ENCODE data around the gene ING4. TPM values are rescaled to one million over a fixed set of nuclear protein-coding genes. Genes with fewer than 3 reads are reported as not detected.

ING4 gene
- total and polyA plus RNA-seq, 2 of the 13 experiments (the other 11 are each of a cell fraction or from before 2014, with no cell fraction given), result 14.4 to 32.4 TPM

DNA sequence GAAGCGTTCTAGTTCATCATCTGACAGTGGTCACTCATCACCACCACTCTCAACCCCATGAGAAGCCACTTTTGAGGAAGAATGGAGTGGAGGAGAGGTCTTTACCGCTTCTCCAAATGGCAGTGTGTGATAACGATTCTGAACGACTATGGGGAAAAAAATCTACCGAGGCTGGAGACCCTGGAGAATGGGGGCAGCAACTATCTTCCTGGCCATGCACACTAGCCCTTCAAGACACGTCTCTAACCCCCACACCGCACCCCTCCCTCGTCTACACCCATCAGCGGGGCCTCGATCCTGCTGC is 365 bp downstream of the ING4 start (continued):
- no peak for TF ChIP-seq NPAS2 (CRISPR knock-in tag; IDR thresholded peaks at IDR 0.05; ENCODE audit: borderline replicate concordance)

DNA sequence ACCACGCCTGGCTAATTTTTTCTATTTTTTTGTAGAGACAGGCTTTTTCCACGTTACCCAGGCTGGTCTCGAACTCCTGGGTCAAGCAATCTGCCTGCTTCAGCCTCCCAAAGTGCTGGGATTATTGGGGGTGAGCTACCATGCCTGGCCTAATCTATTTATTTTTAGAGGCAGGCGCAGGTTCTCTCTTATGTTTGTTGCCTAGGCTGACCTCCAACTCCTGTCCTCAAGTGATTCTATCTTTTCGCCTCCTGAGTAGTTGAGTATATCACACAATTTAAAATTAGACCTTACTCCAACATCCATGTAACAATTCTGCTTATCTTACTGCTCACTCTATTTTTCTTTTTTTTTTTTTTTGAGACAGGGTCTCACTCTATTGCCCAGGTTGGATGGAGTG is 8.9 kb downstream of the ING4 start:
- WGBS (ENCODE audit: low lambda C conversion rate), result 94% methylated on average over 5 of the region's 5 CpGs

More for the DNA sequence above, 8.9 kb downstream of the ING4 start:
- no TSS peak for BruUV-seq (replicated peaks)
- FAIRE-seq, result no peak
- Histone ChIP-seq H3K79me2 (ENCODE audit: insufficient read depth, low read length) (no peaks in the 10 kb centered on the region), H3K27me3 (ENCODE audit: control insufficient read depth in 1 of 2, insufficient read depth in 2 of 2, low read length in 2 of 2) (no peaks in the 10 kb centered on the region), H2AFZ (ENCODE audit: low read length) (no peak overlapping the region), H3K9ac (ENCODE audit: insufficient read depth, low read depth, low read length) (no peak overlapping the region), H3K9me3 (ENCODE audit: low read length) (no peaks in the 10 kb centered on the region), H4K20me1 (ENCODE audit: insufficient read depth, low read length) (no peaks in the 10 kb centered on the region), H3K4me2 (ENCODE audit: low read depth, low read length) (no peak overlapping the region), H3K4me1 (ENCODE audit: insufficient read depth, low read length) (no peaks in the 10 kb centered on the region), H3K27ac (ENCODE audit: extremely low read length, insufficient read depth, low read length) (no peak overlapping the region), H3K36me3 (replicated peaks in 1 of 2; ENCODE audit: control insufficient read depth in 1 of 2, insufficient read depth in 2 of 2, low read length in 2 of 2) (peaks cover 12 to 24% of the 10 kb centered on the region in 2 experiments), H3K4me3 (replicated peaks in 1 of 3; ENCODE audit: insufficient read depth in 1 of 3, low read depth in 2 of 3, low read length in 3 of 3) (no peak overlapping the region)
- in situ Hi-C loops (cut with HindIII; ENCODE audit: extremely low pct_ligation_motif_present, low pct_unique_long_range_greater_than_20kb), result no loop called here
- ATAC-seq, result no peak
- no peak for TF ChIP-seq RELA (CRISPR knock-in tag; IDR thresholded peaks at IDR 0.05)
- no peak for TF ChIP-seq HDAC1 (CRISPR knock-in tag; IDR thresholded peaks at IDR 0.05)
- no peak for TF ChIP-seq PHF21A (CRISPR knock-in tag; IDR thresholded peaks at IDR 0.05)
- TF ChIP-seq ZBTB7B (CRISPR knock-in tag; IDR thresholded peaks at IDR 0.05), result no peak
- TF ChIP-seq, protein P1, sequence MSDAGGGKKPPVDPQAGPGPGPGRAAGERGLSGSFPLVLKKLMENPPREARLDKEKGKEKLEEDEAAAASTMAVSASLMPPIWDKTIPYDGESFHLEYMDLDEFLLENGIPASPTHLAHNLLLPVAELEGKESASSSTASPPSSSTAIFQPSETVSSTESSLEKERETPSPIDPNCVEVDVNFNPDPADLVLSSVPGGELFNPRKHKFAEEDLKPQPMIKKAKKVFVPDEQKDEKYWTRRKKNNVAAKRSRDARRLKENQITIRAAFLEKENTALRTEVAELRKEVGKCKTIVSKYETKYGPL (CRISPR knock-in tag; IDR thresholded peaks at IDR 0.05), result no peak
- TF ChIP-seq NRL (CRISPR knock-in tag; IDR thresholded peaks at IDR 0.05; ENCODE audit: borderline replicate concordance), result no peak
- TF ChIP-seq CREB1 (IDR thresholded peaks at IDR 0.05), result no peak
- no peak for TF ChIP-seq CREB1 (CRISPR knock-in tag; IDR thresholded peaks at IDR 0.05)
- TF ChIP-seq SNRNP70 (IDR thresholded peaks at IDR 0.05; ENCODE audit: low read depth, low read length), result no peak
- no peak for TF ChIP-seq NFYB (CRISPR knock-in tag; IDR thresholded peaks at IDR 0.05)
- no peak for TF ChIP-seq ARNTL (CRISPR knock-in tag; IDR thresholded peaks at IDR 0.05)
- TF ChIP-seq, protein P2, sequence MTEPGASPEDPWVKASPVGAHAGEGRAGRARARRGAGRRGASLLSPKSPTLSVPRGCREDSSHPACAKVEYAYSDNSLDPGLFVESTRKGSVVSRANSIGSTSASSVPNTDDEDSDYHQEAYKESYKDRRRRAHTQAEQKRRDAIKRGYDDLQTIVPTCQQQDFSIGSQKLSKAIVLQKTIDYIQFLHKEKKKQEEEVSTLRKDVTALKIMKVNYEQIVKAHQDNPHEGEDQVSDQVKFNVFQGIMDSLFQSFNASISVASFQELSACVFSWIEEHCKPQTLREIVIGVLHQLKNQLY (CRISPR knock-in tag; IDR thresholded peaks at IDR 0.05), result no peak
- TF ChIP-seq U2AF2 (IDR thresholded peaks at IDR 0.05; ENCODE audit: low read depth, low read length), result no peak
- TF ChIP-seq CBFB (CRISPR knock-in tag; IDR thresholded peaks at IDR 0.05), result no peak
- TF ChIP-seq RAD51 (IDR thresholded peaks at IDR 0.05; ENCODE audit: borderline replicate concordance), result no peak
- TF ChIP-seq ONECUT2 (CRISPR knock-in tag; IDR thresholded peaks at IDR 0.05), result no peak
- TF ChIP-seq ZNF230 (CRISPR knock-in tag; IDR thresholded peaks at IDR 0.05), result no peak
- TF ChIP-seq FOXC1 (CRISPR knock-in tag; IDR thresholded peaks at IDR 0.05; ENCODE audit: borderline replicate concordance), result no peak
- TF ChIP-seq ZNF619 (CRISPR knock-in tag; IDR thresholded peaks at IDR 0.05), result no peak
- TF ChIP-seq, protein P3, sequence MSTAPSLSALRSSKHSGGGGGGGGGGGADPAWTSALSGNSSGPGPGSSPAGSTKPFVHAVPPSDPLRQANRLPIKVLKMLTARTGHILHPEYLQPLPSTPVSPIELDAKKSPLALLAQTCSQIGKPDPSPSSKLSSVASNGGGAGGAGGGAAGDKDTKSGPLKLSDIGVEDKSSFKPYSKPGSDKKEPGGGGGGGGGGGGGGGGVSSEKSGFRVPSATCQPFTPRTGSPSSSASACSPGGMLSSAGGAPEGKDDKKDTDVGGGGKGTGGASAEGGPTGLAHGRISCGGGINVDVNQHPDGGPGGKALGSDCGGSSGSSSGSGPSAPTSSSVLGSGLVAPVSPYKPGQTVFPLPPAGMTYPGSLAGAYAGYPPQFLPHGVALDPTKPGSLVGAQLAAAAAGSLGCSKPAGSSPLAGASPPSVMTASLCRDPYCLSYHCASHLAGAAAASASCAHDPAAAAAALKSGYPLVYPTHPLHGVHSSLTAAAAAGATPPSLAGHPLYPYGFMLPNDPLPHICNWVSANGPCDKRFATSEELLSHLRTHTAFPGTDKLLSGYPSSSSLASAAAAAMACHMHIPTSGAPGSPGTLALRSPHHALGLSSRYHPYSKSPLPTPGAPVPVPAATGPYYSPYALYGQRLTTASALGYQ (CRISPR knock-in tag; IDR thresholded peaks at IDR 0.05), result no peak
- ChIA-PET CTCF (ENCODE audit: low intra/inter-chr PET ratio, low total read pairs) (no interaction called here), POLR2A (no interaction called here)
- intact Hi-C loops (cut with micrococcal nuclease; ENCODE audit: unreplicated experiment), result no loop called here
- DNase-seq (ENCODE audit: low spot score), result no peak
